ENCODE data around the gene ADH7.
"Not testable (repeated sequence)": the region's sequence is repeated elsewhere in the genome, so short reads cannot be mapped to it uniquely, and the experiment has no call there.

ADH7 gene

GRCh38 chr4:99438405-99438780, 3.3 kb upstream of the ADH7 start:
- TF ChIP-seq CTCF (IDR thresholded peaks at IDR 0.05): no peak
- no peaks in the 10 kb centered on the region for H3K4me1 Mint-ChIP-seq
- no peaks in the 10 kb centered on the region for H3K9me3 Mint-ChIP-seq
- no peak overlapping the region for H3K4me3 Mint-ChIP-seq
- H3K27ac Mint-ChIP-seq: no peak overlapping the region
- H3K27me3 Mint-ChIP-seq (ENCODE audit: low read depth, poor library complexity): no peaks in the 10 kb centered on the region
- H3K36me3 Mint-ChIP-seq (ENCODE audit: low read depth): no peaks in the 10 kb centered on the region
- no peak for DNase-seq

GRCh38 chr4:99437723-99438404, 2.7 kb upstream of the ADH7 start:
- Mint-ChIP-seq H3K36me3 (ENCODE audit: low read depth) (no peaks in the 10 kb centered on the region), H3K9me3 (no peaks in the 10 kb centered on the region), H3K4me3 (no peak overlapping the region), H3K27ac (no peak overlapping the region), H3K27me3 (ENCODE audit: low read depth, poor library complexity) (no peaks in the 10 kb centered on the region), H3K4me1 (no peaks in the 10 kb centered on the region)
- no peak for DNase-seq
- TF ChIP-seq CTCF (IDR thresholded peaks at IDR 0.05): no peak

GRCh38 chr4:99436976-99437722, 2.0 kb upstream of the ADH7 start:
- Mint-ChIP-seq H3K9me3 (no peaks in the 10 kb centered on the region), H3K4me3 (no peak overlapping the region), H3K36me3 (ENCODE audit: low read depth) (no peaks in the 10 kb centered on the region), H3K4me1 (no peaks in the 10 kb centered on the region), H3K27ac (no peak overlapping the region), H3K27me3 (ENCODE audit: low read depth, poor library complexity) (no peaks in the 10 kb centered on the region)
- no peak for TF ChIP-seq CTCF (IDR thresholded peaks at IDR 0.05)
- DNase-seq: no peak

GRCh38 chr4:99436462-99436861, 1.3 kb upstream of the ADH7 start:
- Mint-ChIP-seq H3K4me3 (no peak overlapping the region), H3K36me3 (ENCODE audit: low read depth) (no peaks in the 10 kb centered on the region), H3K9me3 (no peaks in the 10 kb centered on the region), H3K27me3 (ENCODE audit: low read depth, poor library complexity) (no peaks in the 10 kb centered on the region), H3K27ac (no peak overlapping the region), H3K4me1 (no peaks in the 10 kb centered on the region)
- no peak for TF ChIP-seq CTCF (IDR thresholded peaks at IDR 0.05)
- no peak for DNase-seq

GRCh38 chr4:99430106-99430505, 5.0 kb downstream of the ADH7 start:
- TF ChIP-seq CTCF (IDR thresholded peaks at IDR 0.05): no peak

GRCh38 chr4:99417125-99417524, 18.0 kb downstream of the ADH7 start:
- Mint-ChIP-seq H3K9me3 (peaks cover 17% of the 10 kb centered on the region), H3K36me3 (ENCODE audit: low read depth) (no peaks in the 10 kb centered on the region), H3K27ac (no peak overlapping the region), H3K4me3 (no peak overlapping the region), H3K4me1 (no peaks in the 10 kb centered on the region), H3K27me3 (ENCODE audit: low read depth, poor library complexity) (no peaks in the 10 kb centered on the region)
- no peak for TF ChIP-seq CTCF (IDR thresholded peaks at IDR 0.05)
- no peak for DNase-seq

More at GRCh38 chr4:99430106-99430505, 5.0 kb downstream of the ADH7 start:
- no peak overlapping the region for H3K4me3 Mint-ChIP-seq
- H3K36me3 Mint-ChIP-seq (ENCODE audit: low read depth): no peaks in the 10 kb centered on the region
- H3K4me1 Mint-ChIP-seq: no peaks in the 10 kb centered on the region
- no peak for DNase-seq
- H3K27ac Mint-ChIP-seq: no peak overlapping the region
- no peaks in the 10 kb centered on the region for H3K27me3 Mint-ChIP-seq (ENCODE audit: low read depth, poor library complexity)
- H3K9me3 Mint-ChIP-seq: peaks cover under 1% of the 10 kb centered on the region

GRCh38 chr4:99415762-99416161, 19.4 kb downstream of the ADH7 start:
- H3K27ac Mint-ChIP-seq; H3K4me1 Mint-ChIP-seq; H3K27me3 Mint-ChIP-seq (ENCODE audit: low read depth, poor library complexity); H3K36me3 Mint-ChIP-seq (ENCODE audit: low read depth); H3K4me3 Mint-ChIP-seq; H3K9me3 Mint-ChIP-seq; DNase-seq: not testable (repeated sequence)

- not testable (repeated sequence) for H3K27ac Mint-ChIP-seq; H3K4me3 Mint-ChIP-seq; DNase-seq; H3K36me3 Mint-ChIP-seq (ENCODE audit: low read depth); H3K27me3 Mint-ChIP-seq (ENCODE audit: low read depth, poor library complexity); H3K4me1 Mint-ChIP-seq; H3K9me3 Mint-ChIP-seq
Measured at GRCh38 chr4:99414902-99415301, 20.2 kb downstream of the ADH7 start.
